Upper lobe of left lung (tissue), 4 donors: ENCODE data around the gene MRPL48.

Source experiments
- EP300 ChIP-seq, 4 donors: sonication (generic); formaldehyde crosslinking; IDR thresholded peaks; one replicate each; pipeline ENCODE4 v1.5.1; 2017; ENCODE audit warnings: antibody characterized with exemption in 4 of 4, control low read depth in 2 of 4
- POLR2A ChIP-seq, 4 donors: fragments of 450-650 bp; IDR thresholded peaks; one replicate each; pipeline ENCODE4 v1.5.1; 2016 to 2017; ENCODE audit warnings: antibody characterized with exemption in 4 of 4, mild to moderate bottlenecking in 2 of 4
- POLR2AphosphoS5 ChIP-seq, 2 donors: sonication (generic); formaldehyde crosslinking; IDR thresholded peaks; one replicate each; pipeline ENCODE4 v1.5.1; 2017; ENCODE audit warnings: antibody characterized with exemption in 2 of 2
- TF ChIP-seq, protein P1 (sequence below), 6 experiments: fragments of 450-650 bp in 4 of 6; fragments of 200-600 bp in 2 of 6; sonication (generic) in 2 of 6; IDR thresholded peaks; one replicate each; pipeline ENCODE4 v1.5.1; 2016 to 2019; ENCODE audit warnings: antibody characterized with exemption in 6 of 6

DNA sequence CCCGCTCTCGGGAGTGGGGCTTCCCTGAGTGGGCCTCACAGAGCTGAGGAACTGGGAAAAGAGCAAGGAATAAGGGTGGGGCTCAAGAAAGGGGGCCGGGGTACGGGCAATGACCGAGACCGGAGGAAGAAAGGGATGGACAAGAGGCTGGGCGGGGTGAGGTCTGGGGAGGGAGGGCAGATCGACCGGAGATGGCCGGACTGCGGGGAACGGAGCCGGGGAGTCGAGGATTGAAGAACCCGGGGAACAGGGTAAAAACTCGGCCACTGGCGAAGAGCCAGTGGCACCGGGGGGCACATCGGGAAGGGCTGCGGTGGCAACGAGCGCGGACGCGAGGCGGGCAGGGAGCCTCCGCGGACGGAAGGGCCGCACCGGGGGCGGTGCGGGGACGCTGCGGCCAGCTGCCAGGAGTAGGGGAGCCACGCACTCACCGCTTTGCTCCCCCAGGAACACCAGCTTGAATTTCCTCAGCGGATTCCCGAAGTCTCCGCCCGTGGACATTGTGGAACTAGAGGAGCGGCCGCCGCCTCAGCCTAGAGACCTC lies 27.5 kb upstream of the MRPL48 start:
- TF ChIP-seq EP300 (IDR thresholded peaks at IDR 0.05) (no peak), POLR2A (IDR thresholded peaks at IDR 0.05) (no peak), POLR2AphosphoS5 (IDR thresholded peaks at IDR 0.05) (no peak)
- TF ChIP-seq, protein P1, sequence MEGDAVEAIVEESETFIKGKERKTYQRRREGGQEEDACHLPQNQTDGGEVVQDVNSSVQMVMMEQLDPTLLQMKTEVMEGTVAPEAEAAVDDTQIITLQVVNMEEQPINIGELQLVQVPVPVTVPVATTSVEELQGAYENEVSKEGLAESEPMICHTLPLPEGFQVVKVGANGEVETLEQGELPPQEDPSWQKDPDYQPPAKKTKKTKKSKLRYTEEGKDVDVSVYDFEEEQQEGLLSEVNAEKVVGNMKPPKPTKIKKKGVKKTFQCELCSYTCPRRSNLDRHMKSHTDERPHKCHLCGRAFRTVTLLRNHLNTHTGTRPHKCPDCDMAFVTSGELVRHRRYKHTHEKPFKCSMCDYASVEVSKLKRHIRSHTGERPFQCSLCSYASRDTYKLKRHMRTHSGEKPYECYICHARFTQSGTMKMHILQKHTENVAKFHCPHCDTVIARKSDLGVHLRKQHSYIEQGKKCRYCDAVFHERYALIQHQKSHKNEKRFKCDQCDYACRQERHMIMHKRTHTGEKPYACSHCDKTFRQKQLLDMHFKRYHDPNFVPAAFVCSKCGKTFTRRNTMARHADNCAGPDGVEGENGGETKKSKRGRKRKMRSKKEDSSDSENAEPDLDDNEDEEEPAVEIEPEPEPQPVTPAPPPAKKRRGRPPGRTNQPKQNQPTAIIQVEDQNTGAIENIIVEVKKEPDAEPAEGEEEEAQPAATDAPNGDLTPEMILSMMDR (IDR thresholded peaks at IDR 0.05): no peak
